ENCODE results near the gene ETFBKMT. TPM values are rescaled to one million over a fixed set of nuclear protein-coding genes. Genes with fewer than 3 reads are reported as not detected.

ETFBKMT gene
- total and polyA plus RNA-seq, 2 of the 13 experiments (the other 11 are each of a cell fraction or from before 2014, with no cell fraction given), result 0.62 to 0.93 TPM

DNA sequence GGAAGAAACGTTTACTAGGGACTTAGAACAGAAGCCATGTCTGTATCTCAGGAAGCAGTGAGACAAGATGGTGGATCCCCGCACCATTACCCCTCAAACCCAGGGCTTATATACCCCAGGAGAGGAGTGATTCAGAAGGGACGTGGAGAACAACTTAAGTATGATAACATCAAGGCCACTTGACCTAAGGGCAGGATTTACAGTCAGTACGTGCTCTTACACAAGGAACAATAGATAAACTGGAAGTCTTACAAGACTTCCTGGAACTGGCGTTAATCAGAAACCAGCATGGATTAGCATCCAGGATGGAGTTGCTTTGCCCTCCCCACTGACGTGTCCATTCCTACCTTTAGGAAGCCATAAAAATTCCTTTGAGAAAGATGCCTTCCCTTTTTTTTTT is 8.6 kb upstream of the ETFBKMT start:
- no peak for DNase-seq (ENCODE audit: low spot score)
- intact Hi-C loops (cut with micrococcal nuclease; ENCODE audit: unreplicated experiment), result loop anchor here (5.0 kb wide), 1 partner anchor 411 kb away; no protein-coding TSS in a partner anchor
- CTCF ChIA-PET (ENCODE audit: low intra/inter-chr PET ratio, low total read pairs), result no interaction called here
- no peak for TF ChIP-seq ZFP37 (CRISPR knock-in tag; IDR thresholded peaks at IDR 0.05; ENCODE audit: borderline replicate concordance)
- no peak for TF ChIP-seq HOXD1 (CRISPR knock-in tag; IDR thresholded peaks at IDR 0.05)
- TF ChIP-seq, protein P1, sequence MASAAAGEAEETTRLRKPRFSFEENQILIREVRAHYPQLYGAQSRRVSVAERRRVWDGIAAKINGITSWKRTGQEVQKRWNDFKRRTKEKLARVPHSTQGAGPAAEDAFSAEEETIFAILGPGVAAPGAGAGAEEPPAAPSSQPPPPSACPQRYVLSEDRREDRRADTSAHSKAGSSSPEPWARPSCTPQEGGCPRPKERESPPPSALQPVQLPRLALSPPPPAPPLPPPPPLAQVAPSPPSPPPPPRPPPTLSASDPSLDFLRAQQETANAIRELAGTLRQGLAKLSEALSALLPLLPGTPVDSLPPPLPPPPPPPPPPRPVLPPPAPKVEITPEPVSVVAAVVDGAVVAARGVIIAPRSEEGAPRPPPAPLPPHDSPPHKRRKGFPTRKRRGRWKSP (CRISPR knock-in tag; IDR thresholded peaks at IDR 0.05), result no peak
- TF ChIP-seq CSRNP1 (CRISPR knock-in tag; IDR thresholded peaks at IDR 0.05), result no peak
- no peak for TF ChIP-seq ZBTB44 (CRISPR knock-in tag; IDR thresholded peaks at IDR 0.05)
- no peak for TF ChIP-seq PAX8 (CRISPR knock-in tag; IDR thresholded peaks at IDR 0.05; ENCODE audit: borderline replicate concordance)
- no peak for TF ChIP-seq ZNF281 (CRISPR knock-in tag; IDR thresholded peaks at IDR 0.05; ENCODE audit: borderline replicate concordance)
- TF ChIP-seq, protein P2, sequence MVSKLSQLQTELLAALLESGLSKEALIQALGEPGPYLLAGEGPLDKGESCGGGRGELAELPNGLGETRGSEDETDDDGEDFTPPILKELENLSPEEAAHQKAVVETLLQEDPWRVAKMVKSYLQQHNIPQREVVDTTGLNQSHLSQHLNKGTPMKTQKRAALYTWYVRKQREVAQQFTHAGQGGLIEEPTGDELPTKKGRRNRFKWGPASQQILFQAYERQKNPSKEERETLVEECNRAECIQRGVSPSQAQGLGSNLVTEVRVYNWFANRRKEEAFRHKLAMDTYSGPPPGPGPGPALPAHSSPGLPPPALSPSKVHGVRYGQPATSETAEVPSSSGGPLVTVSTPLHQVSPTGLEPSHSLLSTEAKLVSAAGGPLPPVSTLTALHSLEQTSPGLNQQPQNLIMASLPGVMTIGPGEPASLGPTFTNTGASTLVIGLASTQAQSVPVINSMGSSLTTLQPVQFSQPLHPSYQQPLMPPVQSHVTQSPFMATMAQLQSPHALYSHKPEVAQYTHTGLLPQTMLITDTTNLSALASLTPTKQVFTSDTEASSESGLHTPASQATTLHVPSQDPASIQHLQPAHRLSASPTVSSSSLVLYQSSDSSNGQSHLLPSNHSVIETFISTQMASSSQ (IDR thresholded peaks at IDR 0.05; ENCODE audit: low read depth), result no peak
- TF ChIP-seq, protein P2 (CRISPR knock-in tag; IDR thresholded peaks at IDR 0.05; ENCODE audit: borderline replicate concordance), result no peak
- no peak for TF ChIP-seq KLF11 (CRISPR knock-in tag; IDR thresholded peaks at IDR 0.05)
- TF ChIP-seq NFE2 (CRISPR knock-in tag; IDR thresholded peaks at IDR 0.05), result no peak

More for the DNA sequence above, 8.6 kb upstream of the ETFBKMT start:
- no TSS peak for BruUV-seq (replicated peaks)
- no peak for ATAC-seq
- Histone ChIP-seq H3K9me3 (ENCODE audit: low read length) (no peaks in the 10 kb centered on the region), H4K20me1 (ENCODE audit: insufficient read depth, low read length) (no peaks in the 10 kb centered on the region), H3K27me3 (ENCODE audit: control insufficient read depth in 1 of 2, insufficient read depth in 2 of 2, low read length in 2 of 2) (no peaks in the 10 kb centered on the region; a peak in 2 of 5 replicates), H3K79me2 (ENCODE audit: insufficient read depth, low read length) (no peaks in the 10 kb centered on the region), H3K4me3 (replicated peaks in 1 of 3; ENCODE audit: insufficient read depth in 1 of 3, low read depth in 2 of 3, low read length in 3 of 3) (peak overlapping the region in 1 of 3 experiments; percentile 16; a peak in 2 of 6 replicates), H3K4me1 (ENCODE audit: insufficient read depth, low read length) (peaks cover 41% of the 10 kb centered on the region), H3K9ac (ENCODE audit: insufficient read depth, low read depth, low read length) (no peak overlapping the region), H3K27ac (ENCODE audit: extremely low read length, insufficient read depth, low read length) (no peak overlapping the region), H2AFZ (ENCODE audit: low read length) (peak overlapping the region; percentile 69), H3K4me2 (ENCODE audit: low read depth, low read length) (peak overlapping the region; percentile 46), H3K36me3 (replicated peaks in 1 of 2; ENCODE audit: control insufficient read depth in 1 of 2, insufficient read depth in 2 of 2, low read length in 2 of 2) (no peaks in the 10 kb centered on the region)
- POLR2A ChIA-PET, result no interaction called here
- in situ Hi-C loops (cut with HindIII; ENCODE audit: extremely low pct_ligation_motif_present, low pct_unique_long_range_greater_than_20kb), result loop anchor here (10.0 to 25.0 kb wide), 2 partner anchors 654 to 1011 kb away; no protein-coding TSS in a partner anchor
- FAIRE-seq, result no peak
- WGBS (ENCODE audit: low lambda C conversion rate), result 46% methylated on average over 6 of the region's 6 CpGs
